ENCODE data around the gene MARK4.

Gene MARK4

DNA sequence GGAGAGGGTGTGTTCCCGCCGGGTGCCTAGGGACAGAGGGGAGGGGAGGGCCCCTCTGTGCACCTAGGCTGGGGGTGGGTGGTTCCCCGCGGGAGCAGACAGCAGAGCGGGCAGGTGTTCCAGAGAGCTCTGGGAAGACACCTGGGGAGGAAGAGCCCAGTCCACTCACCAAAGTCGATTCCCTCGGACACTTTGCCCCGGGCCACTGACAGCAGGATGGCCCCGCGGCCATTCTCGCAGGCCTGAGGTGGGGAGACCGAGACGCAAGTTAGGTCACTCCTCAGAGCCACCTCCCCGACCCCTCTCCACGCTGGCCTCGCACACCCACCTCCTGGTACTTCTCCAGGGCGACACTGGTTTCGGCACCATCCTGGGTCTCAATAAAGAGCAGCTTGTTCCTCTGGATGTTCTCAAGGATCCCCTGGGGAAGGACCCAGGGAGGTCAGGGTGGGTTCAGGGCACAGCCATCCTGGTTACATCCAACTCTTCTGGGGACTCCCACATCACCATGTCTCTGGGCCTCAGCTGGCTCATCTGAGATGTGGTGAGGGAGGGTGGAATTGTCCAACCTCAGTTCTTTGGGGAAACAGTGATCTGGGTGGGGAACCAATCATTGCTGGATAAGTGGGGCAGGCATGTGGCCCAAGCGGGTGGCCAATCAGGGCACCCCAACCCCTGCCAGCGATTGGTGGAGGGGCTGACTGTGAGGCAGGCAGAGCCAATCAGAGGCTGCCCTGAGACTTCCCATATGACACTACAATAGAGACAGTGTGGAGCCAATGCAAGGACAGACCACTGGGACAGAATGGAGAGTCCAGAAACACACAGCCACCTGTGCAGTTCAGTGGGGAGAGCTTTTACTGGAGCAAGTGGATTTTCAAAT, 102.1 kb downstream of the MARK4 start:
- no peak overlapping the region for H3K4me3 ChIP-seq (ENCODE audit: low read depth, low read length)
- no peak for TF ChIP-seq CTCF (IDR thresholded peaks at IDR 0.05; ENCODE audit: low read depth, low read length)

- no peak overlapping the region for H3K4me3 ChIP-seq (ENCODE audit: low read depth, low read length)
- TF ChIP-seq CTCF (IDR thresholded peaks at IDR 0.05; ENCODE audit: low read depth, low read length): no peak
Measured at GRCh38 chr19:45354241-45354842, 103.3 kb downstream of the MARK4 start.
